Neural progenitor cell (in vitro differentiated cells): ENCODE results near the gene TTLL8.

Experiments used
- CTCF ChIP-seq: fragments of 200-600 bp; sonication (generic); IDR thresholded peaks from 2 replicates; pipeline ENCODE4 v1.5.1; 2017; ENCODE audit warnings: antibody characterized with exemption, mild to moderate bottlenecking
- EZH2 ChIP-seq: fragments of 200-600 bp; sonication (generic); IDR thresholded peaks from 2 replicates; pipeline ENCODE4 v1.6.1; 2017; ENCODE audit warnings: antibody characterized with exemption, mild to moderate bottlenecking, moderate library complexity

DNA sequence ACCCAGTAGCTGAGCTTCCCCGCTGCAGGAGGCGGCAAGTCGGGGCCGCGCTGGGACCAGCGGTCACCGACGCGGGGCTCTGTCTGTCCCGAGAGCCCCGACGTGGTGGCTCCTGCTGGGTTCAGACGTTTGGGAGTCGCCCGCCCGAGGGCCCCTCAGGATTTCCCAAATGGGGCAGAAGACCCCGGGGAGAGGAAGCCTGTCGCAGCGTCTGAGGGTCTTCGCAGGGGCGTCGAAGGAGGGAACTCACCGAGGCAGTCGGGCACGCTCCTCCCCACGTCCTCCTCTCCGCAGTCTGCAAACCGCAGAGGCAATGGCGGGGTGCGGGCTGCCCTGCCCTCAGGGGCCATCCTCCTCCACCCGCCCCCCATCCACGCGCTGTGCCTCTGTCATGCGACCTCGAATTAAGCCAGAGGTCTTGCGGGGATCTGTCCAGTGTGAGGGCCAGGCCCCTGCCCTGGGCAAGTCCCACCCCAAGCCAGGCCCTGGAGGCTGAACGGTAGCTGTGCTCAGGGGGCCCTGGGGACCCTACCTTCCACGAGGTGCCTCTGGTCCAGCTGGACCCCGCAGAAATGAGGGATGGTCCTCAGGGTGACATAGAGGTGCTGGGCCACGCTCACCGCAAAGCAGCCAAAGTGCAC is 58.0 kb downstream of the TTLL8 start:
- TF ChIP-seq EZH2 (peak; percentile 71), CTCF (no peak)
